Endodermal cell (in vitro differentiated cells): ENCODE results near the gene PLXDC1. TPM values are rescaled to one million over a fixed set of nuclear protein-coding genes. Genes with fewer than 3 reads are reported as not detected.

Experiments used
- DNase-seq: peaks from one replicate; pipeline ENCODE4 v3.0.0-alpha.2; 2017
- H3K27ac ChIP-seq: 2 replicates; pipeline ENCODE4 v1.5.1; 2013; ENCODE audit warnings: mild to moderate bottlenecking, low read depth, low read length, moderate library complexity
- H3K27me3 ChIP-seq: 2 replicates; pipeline ENCODE4 v1.6.1; 2013; ENCODE audit warnings: mild to moderate bottlenecking, low read length, moderate library complexity; ENCODE audit not compliant: insufficient read depth, control insufficient read depth, poor library complexity, severe bottlenecking
- H3K36me3 ChIP-seq: 2 replicates; pipeline ENCODE4 v1.7.0; 2013; ENCODE audit warnings: mild to moderate bottlenecking, low read length, moderate library complexity; ENCODE audit not compliant: control insufficient read depth, insufficient read depth
- H3K4me1 ChIP-seq: one replicate; pipeline ENCODE4 v1.7.0; 2013; ENCODE audit warnings: low read length; ENCODE audit not compliant: control insufficient read depth, insufficient read depth
- H3K4me3 ChIP-seq: 2 replicates; pipeline ENCODE4 v1.5.1; 2013; ENCODE audit warnings: mild to moderate bottlenecking, low read length, moderate library complexity
- H3K9ac ChIP-seq: 2 replicates; pipeline ENCODE4 v1.6.1; 2013; ENCODE audit warnings: mild to moderate bottlenecking, low read length, moderate library complexity; ENCODE audit not compliant: poor library complexity, severe bottlenecking; ENCODE audit errors: extremely low read depth
- H3K9me3 ChIP-seq: 2 replicates; pipeline ENCODE4 v1.6.1; 2013; ENCODE audit warnings: mild to moderate bottlenecking, low read length, moderate library complexity; ENCODE audit not compliant: control insufficient read depth
- H3K27ac Mint-ChIP-seq: 2 replicates; pipeline ENCODE4 v1.8.0; 2020; ENCODE audit warnings: mixed read lengths
- H3K27me3 Mint-ChIP-seq: 2 replicates; pipeline ENCODE4 v1.8.0; 2021; ENCODE audit warnings: mild to moderate bottlenecking, mixed read lengths; ENCODE audit not compliant: insufficient read depth
- H3K36me3 Mint-ChIP-seq: 2 replicates; pipeline ENCODE4 v1.8.0; 2020; ENCODE audit warnings: low read depth, mixed read lengths
- H3K4me1 Mint-ChIP-seq: 2 replicates; pipeline ENCODE4 v1.8.0; 2020; ENCODE audit warnings: mixed read lengths
- H3K4me3 Mint-ChIP-seq: 2 replicates; pipeline ENCODE4 v1.8.0; 2020; ENCODE audit warnings: mild to moderate bottlenecking, moderate library complexity, mixed read lengths
- H3K9me3 Mint-ChIP-seq: 2 replicates; pipeline ENCODE4 v1.8.0; 2020; ENCODE audit warnings: mild to moderate bottlenecking, mixed read lengths
- CTCF ChIP-seq: fragments of 200-600 bp; sonication (generic); conservative IDR thresholded peaks from 2 replicates; pipeline ENCODE4 v1.5.0; 2021; ENCODE audit warnings: antibody characterized with exemption, mild to moderate bottlenecking
- WGBS, 2 experiments: methylation state at CpG; one replicate each; pipeline versions ENCODE4 v1.1.5 to v1.1.7; 2013; ENCODE audit warnings: missing lambda C conversion rate in 2 of 2, mixed read lengths in 1 of 2; ENCODE audit not compliant: insufficient coverage in 1 of 2, insufficient read length in 1 of 2; 5-methylcytosine and 5-hydroxymethylcytosine counted together
- total RNA-seq, 2 donors: library from RNA; stranded (reverse); fragmentation: NEBNext Ultra II Directional in 1 of 2; extraction: Animal tissue kit (Norgen Biotek cat#: 25700) in 1 of 2; gene quantifications; 2 replicates in 1 of 2; 3 replicates in 1 of 2; pipeline ENCODE4 v1.2.1, GENCODE V29; 2021

Gene PLXDC1
- total RNA-seq, 2 donors from 2014 or later, result 9.0 TPM

- Mint-ChIP-seq H3K27me3 (peaks cover 36% of the 10 kb centered on the region), H3K27ac (peak overlapping the region; percentile 90)
- WGBS, 2 experiments, result 0% methylated on average over 3 to 15 of the region's 16 CpGs
These were observed 2.2 kb upstream of the PLXDC1 start for GRCh38 chr17:39153599-39154051.

DNA sequence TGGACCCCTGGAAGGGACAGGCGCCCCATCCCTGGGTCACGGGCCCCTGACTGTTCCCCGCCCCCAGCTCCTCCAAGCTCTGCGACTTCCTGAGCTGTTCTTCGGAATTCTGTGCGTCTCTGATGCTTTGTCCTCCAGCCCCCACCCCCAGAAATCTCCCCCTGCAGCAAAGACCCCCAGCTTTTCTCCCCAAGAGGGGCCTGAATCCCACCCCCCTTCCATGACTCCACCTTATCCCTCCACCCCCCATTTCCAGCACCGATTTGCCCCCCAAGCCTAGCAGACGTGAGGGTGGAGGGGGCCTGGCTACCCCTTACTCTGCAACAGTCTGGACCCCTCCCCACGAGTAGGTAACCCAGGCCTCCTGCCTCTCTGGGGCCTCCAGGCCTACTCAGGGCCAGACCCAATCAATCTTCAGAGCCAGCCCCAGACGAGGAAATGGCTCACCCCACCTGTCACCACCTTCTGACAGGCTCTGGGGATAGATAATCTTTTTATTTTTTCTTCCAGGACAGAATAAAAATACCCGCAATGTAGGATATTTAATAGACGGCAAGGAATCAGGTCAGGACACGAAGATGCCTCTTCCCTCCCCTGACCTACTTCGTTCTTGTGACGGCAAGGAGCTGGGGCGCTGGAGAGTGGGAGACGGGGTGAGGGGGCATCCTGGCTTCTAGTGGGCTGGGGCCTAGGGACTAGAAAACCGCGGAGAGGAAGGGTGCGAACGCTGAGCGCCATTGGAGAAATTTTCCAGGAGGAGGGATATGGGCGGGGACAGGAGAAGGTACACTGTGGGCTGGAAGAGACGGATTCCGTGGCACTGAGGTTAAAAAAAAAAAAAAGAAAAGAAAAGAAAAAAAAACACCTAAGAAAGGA, 744 bp upstream of the PLXDC1 start:
- no peaks in the 10 kb centered on the region for H3K9me3 Mint-ChIP-seq
- peaks cover 43% of the 10 kb centered on the region for H3K27me3 Mint-ChIP-seq
- Histone ChIP-seq H3K4me3 (peak overlapping the region; percentile 98), H3K4me1 (no peaks in the 10 kb centered on the region), H3K9ac (no peak overlapping the region), H3K27ac (no peak overlapping the region), H3K36me3 (no peaks in the 10 kb centered on the region), H3K9me3 (no peaks in the 10 kb centered on the region), H3K27me3 (peaks cover 37% of the 10 kb centered on the region)
- H3K4me3 Mint-ChIP-seq, result peak overlapping the region; percentile 95
- peak; percentile 88 for DNase-seq
- H3K36me3 Mint-ChIP-seq, result no peaks in the 10 kb centered on the region
- TF ChIP-seq CTCF, result no peak
- peaks cover 5% of the 10 kb centered on the region for H3K4me1 Mint-ChIP-seq
- peak overlapping the region; percentile 90 for H3K27ac Mint-ChIP-seq
- WGBS, 2 experiments, result 21 to 23% methylated on average over 6 to 25 of the region's 25 CpGs

More at GRCh38 chr17:39153599-39154051, 2.2 kb upstream of the PLXDC1 start:
- H3K27ac ChIP-seq, result no peak overlapping the region
- peak; percentile 33 for TF ChIP-seq CTCF
- no peaks in the 10 kb centered on the region for H3K9me3 Mint-ChIP-seq
- peak overlapping the region; percentile 95 for H3K4me3 Mint-ChIP-seq
- peak overlapping the region; percentile 98 for H3K4me3 ChIP-seq
- peak overlapping the region; percentile 62 for H3K9ac ChIP-seq
- no peaks in the 10 kb centered on the region for H3K36me3 Mint-ChIP-seq
- H3K9me3 ChIP-seq, result no peaks in the 10 kb centered on the region
- peak; percentile 98 for DNase-seq
- H3K36me3 ChIP-seq, result no peaks in the 10 kb centered on the region
- H3K27me3 ChIP-seq, result peaks cover 37% of the 10 kb centered on the region
- H3K4me1 ChIP-seq, result no peaks in the 10 kb centered on the region
- H3K4me1 Mint-ChIP-seq, result peaks cover 5% of the 10 kb centered on the region

GRCh38 chr17:39150795-39151149, 665 bp downstream of the PLXDC1 start:
- peaks cover 5% of the 10 kb centered on the region for H3K4me1 Mint-ChIP-seq
- Histone ChIP-seq H3K4me3 (peak overlapping the region; percentile 69), H3K9ac (no peak overlapping the region), H3K36me3 (no peaks in the 10 kb centered on the region), H3K4me1 (no peaks in the 10 kb centered on the region), H3K9me3 (no peaks in the 10 kb centered on the region), H3K27me3 (peaks cover 37% of the 10 kb centered on the region), H3K27ac (no peak overlapping the region)
- H3K27me3 Mint-ChIP-seq, result peaks cover 40% of the 10 kb centered on the region
- H3K36me3 Mint-ChIP-seq, result no peaks in the 10 kb centered on the region
- no peaks in the 10 kb centered on the region for H3K9me3 Mint-ChIP-seq
- 32 to 40% methylated on average over 2 to 4 of the region's 5 CpGs for WGBS, 2 experiments
- no peak overlapping the region for H3K27ac Mint-ChIP-seq
- DNase-seq, result peak; percentile 79
- peak overlapping the region; percentile 95 for H3K4me3 Mint-ChIP-seq
- no peak for TF ChIP-seq CTCF
